Activated naive CD8-positive, alpha-beta T cell treated with anti-CD3 and anti-CD28 coated beads, Interleukin-2, amount 50 U/mL, for 16 hours (primary cell): ENCODE results near the gene JARID2.

Source experiments
- DNase-seq: peaks from one replicate; pipeline ENCODE4 v3.0.0-alpha.2; 2020; ENCODE audit warnings: low read depth, low spot score

JARID2 gene

GRCh38 chr6:15461127-15461944, 215.5 kb downstream of the JARID2 start:
- no peak for DNase-seq

GRCh38 chr6:15462256-15462655, 216.4 kb downstream of the JARID2 start:
- DNase-seq, result no peak

- DNase-seq, result no peak
Measured at GRCh38 chr6:15462717-15463525, 217.1 kb downstream of the JARID2 start.

- DNase-seq, result peak; percentile 19
Measured at GRCh38 chr6:15464211-15464725, 218.4 kb downstream of the JARID2 start.

- no peak for DNase-seq
Measured at GRCh38 chr6:15465212-15465611, 219.3 kb downstream of the JARID2 start.

GRCh38 chr6:15470746-15471145, 224.9 kb downstream of the JARID2 start:
- DNase-seq, result no peak

GRCh38 chr6:15472621-15473020, 226.8 kb downstream of the JARID2 start:
- no peak for DNase-seq

- no peak for DNase-seq
Measured at GRCh38 chr6:15473174-15473573, 227.3 kb downstream of the JARID2 start.

- DNase-seq, result no peak
Measured at GRCh38 chr6:15473741-15474161, 227.9 kb downstream of the JARID2 start.

GRCh38 chr6:15474196-15474595, 228.3 kb downstream of the JARID2 start:
- no peak for DNase-seq

- no peak for DNase-seq
Measured at GRCh38 chr6:15475261-15475660, 229.4 kb downstream of the JARID2 start.

- DNase-seq, result no peak
Measured at GRCh38 chr6:15475872-15476271, 230.0 kb downstream of the JARID2 start.

GRCh38 chr6:15476631-15477380, 230.9 kb downstream of the JARID2 start:
- no peak for DNase-seq

GRCh38 chr6:15477746-15478145, 231.9 kb downstream of the JARID2 start:
- DNase-seq, result no peak

- DNase-seq, result no peak
Measured at GRCh38 chr6:15479761-15480160, 233.9 kb downstream of the JARID2 start.

- DNase-seq, result no peak
Measured at GRCh38 chr6:15480525-15480924, 234.7 kb downstream of the JARID2 start.

GRCh38 chr6:15481390-15482291, 235.8 kb downstream of the JARID2 start:
- DNase-seq, result no peak

- no peak for DNase-seq
Measured at GRCh38 chr6:15483060-15483459, 237.2 kb downstream of the JARID2 start.

- no peak for DNase-seq
Measured at GRCh38 chr6:15484140-15484539, 238.3 kb downstream of the JARID2 start.

GRCh38 chr6:15484821-15485220, 239.0 kb downstream of the JARID2 start:
- DNase-seq, result no peak

GRCh38 chr6:15485936-15486335, 240.1 kb downstream of the JARID2 start:
- no peak for DNase-seq
